ENCODE measurements around the gene PLCE1. TPM values are rescaled to one million over a fixed set of nuclear protein-coding genes. Genes with fewer than 3 reads are reported as not detected.

Gene PLCE1
- total RNA-seq, 4 donors from 2014 or later, result 17.7 to 26.7 (median 20.8) TPM

DNA sequence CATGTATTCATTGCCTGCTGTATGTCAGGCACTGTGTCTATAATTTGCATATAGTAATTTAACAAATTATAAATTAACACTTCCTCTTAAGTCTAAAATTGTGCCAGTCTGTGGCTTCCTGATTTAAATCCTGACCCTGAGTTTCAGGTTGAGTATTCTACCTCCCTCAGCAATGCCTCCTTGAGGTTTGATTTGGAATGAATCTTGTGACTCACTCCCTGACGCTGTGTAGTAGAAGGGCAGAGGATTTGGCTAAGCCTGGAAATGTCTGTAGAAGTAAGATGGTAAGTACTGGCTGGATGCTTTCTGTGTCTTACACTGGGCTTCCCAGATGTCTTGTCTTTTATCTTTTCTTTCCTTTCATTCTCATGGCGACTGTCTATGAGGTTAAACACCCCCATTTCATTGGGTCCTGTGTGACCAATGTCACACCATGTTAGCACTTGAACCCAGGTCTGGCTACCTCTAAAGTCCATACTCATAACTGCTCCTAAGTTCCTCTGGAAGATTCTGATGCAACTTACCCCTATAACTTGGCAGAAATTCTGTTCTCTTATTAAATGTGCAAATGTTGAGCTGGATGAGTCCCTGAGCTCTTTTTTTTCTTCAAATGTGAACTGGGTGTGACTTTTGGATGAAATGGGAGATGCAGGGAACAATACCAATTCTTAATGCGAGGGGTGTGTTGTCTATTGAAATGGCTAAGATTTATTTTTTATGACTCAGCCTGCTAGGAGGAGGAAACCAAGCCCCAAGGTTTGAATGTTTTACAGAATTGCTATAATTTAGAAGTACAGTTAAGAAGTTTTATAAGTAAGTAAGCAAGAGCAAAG is 48.5 kb downstream of the PLCE1 start:
- H3K27me3 ChIP-seq, result no peaks in the 10 kb centered on the region
- H3K36me3 ChIP-seq, result no peaks in the 10 kb centered on the region
- no peak overlapping the region for H3K4me3 ChIP-seq
- 70% methylated on average over 3 of the region's 3 CpGs for WGBS
- no peaks in the 10 kb centered on the region for H3K9me3 ChIP-seq
- DNase-seq (ENCODE audit: extremely low spot score), result no peak
- TF ChIP-seq POLR2A (IDR thresholded peaks at IDR 0.05; ENCODE audit: low read depth), result no peak
- TF ChIP-seq, protein P1, sequence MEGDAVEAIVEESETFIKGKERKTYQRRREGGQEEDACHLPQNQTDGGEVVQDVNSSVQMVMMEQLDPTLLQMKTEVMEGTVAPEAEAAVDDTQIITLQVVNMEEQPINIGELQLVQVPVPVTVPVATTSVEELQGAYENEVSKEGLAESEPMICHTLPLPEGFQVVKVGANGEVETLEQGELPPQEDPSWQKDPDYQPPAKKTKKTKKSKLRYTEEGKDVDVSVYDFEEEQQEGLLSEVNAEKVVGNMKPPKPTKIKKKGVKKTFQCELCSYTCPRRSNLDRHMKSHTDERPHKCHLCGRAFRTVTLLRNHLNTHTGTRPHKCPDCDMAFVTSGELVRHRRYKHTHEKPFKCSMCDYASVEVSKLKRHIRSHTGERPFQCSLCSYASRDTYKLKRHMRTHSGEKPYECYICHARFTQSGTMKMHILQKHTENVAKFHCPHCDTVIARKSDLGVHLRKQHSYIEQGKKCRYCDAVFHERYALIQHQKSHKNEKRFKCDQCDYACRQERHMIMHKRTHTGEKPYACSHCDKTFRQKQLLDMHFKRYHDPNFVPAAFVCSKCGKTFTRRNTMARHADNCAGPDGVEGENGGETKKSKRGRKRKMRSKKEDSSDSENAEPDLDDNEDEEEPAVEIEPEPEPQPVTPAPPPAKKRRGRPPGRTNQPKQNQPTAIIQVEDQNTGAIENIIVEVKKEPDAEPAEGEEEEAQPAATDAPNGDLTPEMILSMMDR (IDR thresholded peaks at IDR 0.05), result no peak
- TF ChIP-seq POLR2AphosphoS5 (IDR thresholded peaks at IDR 0.05), result no peak
- TF ChIP-seq EP300 (IDR thresholded peaks at IDR 0.05), result no peak
- H3K4me1 ChIP-seq, result no peaks in the 10 kb centered on the region
- no peak overlapping the region for H3K27ac ChIP-seq (replicated peaks in 1 of 4)
- intact Hi-C loops (cut with DNase I), result no loop called here

DNA sequence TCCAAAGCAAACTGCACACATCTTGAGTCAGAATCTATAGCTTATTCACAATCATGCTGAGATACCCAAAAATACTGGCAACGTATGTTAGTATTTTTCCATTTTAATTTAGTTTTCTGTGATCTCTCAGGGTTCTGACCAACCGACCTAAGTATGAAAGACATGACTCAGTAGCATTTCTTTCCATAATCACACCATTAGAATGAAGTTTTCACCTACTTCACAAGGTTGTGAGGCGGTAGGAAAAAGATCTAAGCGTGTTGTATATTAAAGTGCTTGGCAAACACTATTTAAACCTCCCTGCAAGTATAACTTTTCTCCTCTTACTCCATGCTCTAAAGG is 49.1 kb downstream of the PLCE1 start:
- TF ChIP-seq POLR2A (IDR thresholded peaks at IDR 0.05; ENCODE audit: low read depth), result no peak
- TF ChIP-seq, protein P1 (IDR thresholded peaks at IDR 0.05), result no peak
- TF ChIP-seq EP300 (IDR thresholded peaks at IDR 0.05), result no peak
- TF ChIP-seq POLR2AphosphoS5 (IDR thresholded peaks at IDR 0.05), result no peak
- H3K4me3 ChIP-seq, result no peak overlapping the region
- H3K27me3 ChIP-seq, result no peaks in the 10 kb centered on the region
- H3K9me3 ChIP-seq, result no peaks in the 10 kb centered on the region
- WGBS, result 86% methylated on average over 4 of the region's 4 CpGs
- no peaks in the 10 kb centered on the region for H3K4me1 ChIP-seq
- no peaks in the 10 kb centered on the region for H3K36me3 ChIP-seq
- no peak for DNase-seq (ENCODE audit: extremely low spot score)
- no peak overlapping the region for H3K27ac ChIP-seq (replicated peaks in 1 of 4)
- intact Hi-C loops (cut with DNase I), result no loop called here

Other genes with a start within 250 kb of the PLCE1 start
- under 1 TPM in 3 of 4 donors, not detected in 1; 0.17 to 0.69 (median 0.32) TPM for gene LGI1, start 236.0 kb upstream of the PLCE1 start, total RNA-seq
- gene SLC35G1, start 100.0 kb upstream of the PLCE1 start, total RNA-seq, result 1 to 10 TPM; 4.0 to 5.0 (median 4.4) TPM

Data from esophagus muscularis mucosa (tissue), 4 donors.